Mesendoderm (in vitro differentiated cells): ENCODE results near the gene ATXN2.

Experiments
- DNase-seq: peaks from one replicate; pipeline ENCODE4 v3.0.0; 2013
- H2AK5ac ChIP-seq: 2 replicates; pipeline ENCODE4 v1.6.1; 2013; ENCODE audit warnings: low read length, inconsistent platforms
- H2BK120ac ChIP-seq: 2 replicates; pipeline ENCODE4 v1.6.1; 2013; ENCODE audit warnings: low read depth, mild to moderate bottlenecking, low read length, moderate library complexity, mixed read lengths
- H2BK15ac ChIP-seq: replicated peaks from 2 replicates; pipeline ENCODE4 v1.6.1; 2013; ENCODE audit warnings: low read depth, mild to moderate bottlenecking, moderate library complexity
- H2BK5ac ChIP-seq: 2 replicates; pipeline ENCODE4 v1.6.1; 2013; ENCODE audit warnings: low read length, inconsistent platforms
- H3K18ac ChIP-seq: 2 replicates; pipeline ENCODE4 v1.6.1; 2013; ENCODE audit warnings: mild to moderate bottlenecking, low read length, mixed read lengths
- H3K23ac ChIP-seq: one replicate; pipeline ENCODE4 v1.6.1; 2013; ENCODE audit warnings: low read length
- H3K27ac ChIP-seq: 2 replicates; pipeline ENCODE4 v1.5.1; 2013; ENCODE audit warnings: low read depth, mild to moderate bottlenecking, inconsistent platforms, low read length, moderate library complexity
- H3K27me3 ChIP-seq: 2 replicates; pipeline ENCODE4 v1.6.1; 2013; ENCODE audit warnings: low read length, control low read depth, mild to moderate bottlenecking, inconsistent platforms; ENCODE audit not compliant: insufficient read depth, poor library complexity
- H3K36me3 ChIP-seq: 2 replicates; pipeline ENCODE4 v1.6.1; 2013; ENCODE audit warnings: low read length, inconsistent platforms; ENCODE audit not compliant: control insufficient read depth, insufficient read depth
- H3K4ac ChIP-seq: one replicate; pipeline ENCODE4 v1.6.1; 2013; ENCODE audit warnings: low read depth, mild to moderate bottlenecking, low read length, moderate library complexity
- H3K4me1 ChIP-seq: 2 replicates; pipeline ENCODE4 v1.6.1; 2013; ENCODE audit warnings: low read depth, low read length, inconsistent platforms; ENCODE audit not compliant: control insufficient read depth
- H3K4me2 ChIP-seq: 2 replicates; pipeline ENCODE4 v1.6.1; 2013; ENCODE audit warnings: low read length
- H3K4me3 ChIP-seq: 2 replicates; pipeline ENCODE4 v1.5.1; 2013; ENCODE audit warnings: mild to moderate bottlenecking, low read length
- H3K56ac ChIP-seq: one replicate; pipeline ENCODE4 v1.6.1; 2013; ENCODE audit warnings: low read length
- H3K79me1 ChIP-seq: 2 replicates; pipeline ENCODE4 v1.6.1; 2013; ENCODE audit warnings: low read length, inconsistent platforms
- H3K79me2 ChIP-seq: 2 replicates; pipeline ENCODE4 v1.6.1; 2013; ENCODE audit warnings: mild to moderate bottlenecking, low read length; ENCODE audit not compliant: control insufficient read depth, insufficient read depth
- H3K9ac ChIP-seq: 2 replicates; pipeline ENCODE4 v1.6.1; 2013; ENCODE audit warnings: low read length, inconsistent platforms
- H4K5ac ChIP-seq: one replicate; pipeline ENCODE4 v1.6.1; 2013; ENCODE audit warnings: low read length
- H4K8ac ChIP-seq: one replicate; pipeline ENCODE4 v1.6.1; 2013; ENCODE audit warnings: low read depth, mild to moderate bottlenecking, control low read depth, low read length, moderate library complexity
- WGBS: extraction: QIAGEN DNeasy Blood & Tissue Kit; methylation state at CpG from one replicate; pipeline ENCODE4 v1.1.7; 2013; ENCODE audit warnings: low lambda C conversion rate, missing lambda C conversion rate; ENCODE audit not compliant: insufficient coverage; ENCODE audit errors: extremely low coverage; 5-methylcytosine and 5-hydroxymethylcytosine counted together

The ATXN2 gene

GRCh38 chr12:111439657-111440151 is 159.4 kb downstream of the ATXN2 start:
- Histone ChIP-seq H3K36me3 (no peaks in the 10 kb centered on the region), H4K8ac (no peak overlapping the region), H2AK5ac (no peak overlapping the region), H4K5ac (no peak overlapping the region), H3K79me1 (peaks cover 36% of the 10 kb centered on the region), H3K27me3 (no peaks in the 10 kb centered on the region), H3K4ac (no peak overlapping the region), H3K18ac (no peak overlapping the region), H3K4me2 (no peak overlapping the region), H2BK120ac (no peak overlapping the region), H3K4me3 (no peak overlapping the region), H3K56ac (no peak overlapping the region), H3K9ac (no peak overlapping the region), H3K27ac (no peak overlapping the region), H3K4me1 (peaks cover 2% of the 10 kb centered on the region), H3K79me2 (peaks cover 33% of the 10 kb centered on the region), H2BK15ac (no peak overlapping the region), H3K23ac (no peak overlapping the region), H2BK5ac (no peak overlapping the region)
- no peak for DNase-seq
- WGBS: no CpG with 5 or more reads among the region's 5 CpGs

GRCh38 chr12:111438481-111438880 is 160.6 kb downstream of the ATXN2 start:
- H3K79me1 ChIP-seq: peaks cover 28% of the 10 kb centered on the region
- H3K9ac ChIP-seq: no peak overlapping the region
- no peak overlapping the region for H3K4me2 ChIP-seq
- peaks cover 3% of the 10 kb centered on the region for H3K4me1 ChIP-seq
- no peaks in the 10 kb centered on the region for H3K36me3 ChIP-seq
- H3K23ac ChIP-seq: no peak overlapping the region
- H3K56ac ChIP-seq: no peak overlapping the region
- no peak overlapping the region for H2BK5ac ChIP-seq
- H4K5ac ChIP-seq: no peak overlapping the region
- no CpG with 5 or more reads among the region's 9 CpGs for WGBS
- H2AK5ac ChIP-seq: no peak overlapping the region
- no peak overlapping the region for H3K18ac ChIP-seq
- H3K79me2 ChIP-seq: peaks cover 38% of the 10 kb centered on the region
- no peaks in the 10 kb centered on the region for H3K27me3 ChIP-seq
- H3K4ac ChIP-seq: no peak overlapping the region
- no peak overlapping the region for H2BK120ac ChIP-seq
- no peak overlapping the region for H3K4me3 ChIP-seq
- no peak overlapping the region for H2BK15ac ChIP-seq
- no peak overlapping the region for H3K27ac ChIP-seq
- no peak overlapping the region for H4K8ac ChIP-seq
- peak; percentile 35 for DNase-seq

GRCh38 chr12:111437816-111438454 is 161.2 kb downstream of the ATXN2 start:
- no peak overlapping the region for H3K4me2 ChIP-seq
- H2BK15ac ChIP-seq: no peak overlapping the region
- no peak overlapping the region for H4K5ac ChIP-seq
- no peak overlapping the region for H2BK5ac ChIP-seq
- no peak overlapping the region for H3K23ac ChIP-seq
- H3K27me3 ChIP-seq: no peaks in the 10 kb centered on the region
- DNase-seq: peak; percentile 42
- H3K36me3 ChIP-seq: no peaks in the 10 kb centered on the region
- H3K18ac ChIP-seq: no peak overlapping the region
- H2BK120ac ChIP-seq: no peak overlapping the region
- no CpG with 5 or more reads among the region's 8 CpGs for WGBS
- H3K56ac ChIP-seq: no peak overlapping the region
- peaks cover 3% of the 10 kb centered on the region for H3K4me1 ChIP-seq
- H2AK5ac ChIP-seq: no peak overlapping the region
- no peak overlapping the region for H4K8ac ChIP-seq
- no peak overlapping the region for H3K4me3 ChIP-seq
- H3K27ac ChIP-seq: no peak overlapping the region
- no peak overlapping the region for H3K9ac ChIP-seq
- no peak overlapping the region for H3K4ac ChIP-seq
- H3K79me2 ChIP-seq: peaks cover 39% of the 10 kb centered on the region
- peaks cover 25% of the 10 kb centered on the region for H3K79me1 ChIP-seq

GRCh38 chr12:111436811-111437210 is 162.3 kb downstream of the ATXN2 start:
- DNase-seq: no peak
- Histone ChIP-seq H3K79me2 (peaks cover 41% of the 10 kb centered on the region), H4K8ac (no peak overlapping the region), H3K18ac (no peak overlapping the region), H4K5ac (no peak overlapping the region), H3K27me3 (no peaks in the 10 kb centered on the region), H3K27ac (no peak overlapping the region), H2BK15ac (no peak overlapping the region), H3K79me1 (peaks cover 21% of the 10 kb centered on the region), H3K4me3 (no peak overlapping the region), H3K4me2 (no peak overlapping the region), H2BK120ac (no peak overlapping the region), H2AK5ac (no peak overlapping the region), H2BK5ac (no peak overlapping the region), H3K56ac (no peak overlapping the region), H3K36me3 (no peaks in the 10 kb centered on the region), H3K4ac (no peak overlapping the region), H3K9ac (no peak overlapping the region), H3K23ac (no peak overlapping the region), H3K4me1 (peaks cover 3% of the 10 kb centered on the region)
- no CpG with 5 or more reads among the region's 4 CpGs for WGBS

GRCh38 chr12:111436266-111436665 is 162.8 kb downstream of the ATXN2 start:
- Histone ChIP-seq H3K79me1 (peaks cover 17% of the 10 kb centered on the region), H3K56ac (no peak overlapping the region), H4K8ac (no peak overlapping the region), H3K9ac (no peak overlapping the region), H3K18ac (no peak overlapping the region), H3K4me3 (no peak overlapping the region), H3K23ac (no peak overlapping the region), H3K4me1 (peaks cover 3% of the 10 kb centered on the region), H3K27me3 (no peaks in the 10 kb centered on the region), H3K27ac (no peak overlapping the region), H3K79me2 (peaks cover 37% of the 10 kb centered on the region), H3K36me3 (no peaks in the 10 kb centered on the region), H2BK120ac (no peak overlapping the region), H3K4me2 (no peak overlapping the region), H2AK5ac (no peak overlapping the region), H4K5ac (no peak overlapping the region), H2BK15ac (no peak overlapping the region), H2BK5ac (no peak overlapping the region), H3K4ac (no peak overlapping the region)
- WGBS: no CpG with 5 or more reads among the region's 7 CpGs
- no peak for DNase-seq
